ENCODE measurements around the gene ROR1. TPM values are rescaled to one million over a fixed set of nuclear protein-coding genes. Genes with fewer than 3 reads are reported as not detected.

The ROR1 gene
- total RNA-seq, 2 experiments from 2014 or later, result not detected

- H3K27me3 Mint-ChIP-seq, result peaks cover 2% of the 10 kb centered on the region
- intact Hi-C loops (cut with micrococcal nuclease), result no loop called here
- H3K36me3 Mint-ChIP-seq (ENCODE audit: low read depth), result no peaks in the 10 kb centered on the region
- CTCF ChIA-PET, result no interaction called here
- POLR2A ChIA-PET, result no interaction called here
- ATAC-seq, result no peak
- H3K4me3 Mint-ChIP-seq, result no peak overlapping the region
- TF ChIP-seq CTCF (IDR thresholded peaks at IDR 0.05), result no peak
- H3K27ac Mint-ChIP-seq, result no peak overlapping the region
- H3K9me3 Mint-ChIP-seq, result no peaks in the 10 kb centered on the region
- no peak for DNase-seq
- H3K4me1 Mint-ChIP-seq (ENCODE audit: low read depth), result no peaks in the 10 kb centered on the region
Measured at GRCh38 chr1:63833363-63834119, 59.7 kb downstream of the ROR1 start.

GRCh38 chr1:63835128-63835527 lies 61.3 kb downstream of the ROR1 start:
- no peaks in the 10 kb centered on the region for H3K4me1 Mint-ChIP-seq (ENCODE audit: low read depth)
- no peak overlapping the region for H3K27ac Mint-ChIP-seq
- H3K9me3 Mint-ChIP-seq, result no peaks in the 10 kb centered on the region
- intact Hi-C loops (cut with micrococcal nuclease), result no loop called here
- ChIA-PET CTCF (no interaction called here), POLR2A (interaction anchor here (0.6 kb wide), 1 partner anchor 11 kb away, joined by 3 read pairs; no protein-coding TSS in a partner anchor)
- no peak overlapping the region for H3K4me3 Mint-ChIP-seq
- TF ChIP-seq CTCF (IDR thresholded peaks at IDR 0.05), result no peak
- DNase-seq, result no peak
- H3K36me3 Mint-ChIP-seq (ENCODE audit: low read depth), result no peaks in the 10 kb centered on the region
- no peaks in the 10 kb centered on the region for H3K27me3 Mint-ChIP-seq
- no peak for ATAC-seq

- H3K27me3 Mint-ChIP-seq, result no peaks in the 10 kb centered on the region
- H3K27ac Mint-ChIP-seq, result no peak overlapping the region
- intact Hi-C loops (cut with micrococcal nuclease), result no loop called here
- ATAC-seq, result no peak
- H3K9me3 Mint-ChIP-seq, result no peaks in the 10 kb centered on the region
- no peak for DNase-seq
- H3K4me3 Mint-ChIP-seq, result no peak overlapping the region
- POLR2A ChIA-PET, result no interaction called here
- TF ChIP-seq CTCF (IDR thresholded peaks at IDR 0.05), result no peak
- H3K4me1 Mint-ChIP-seq (ENCODE audit: low read depth), result no peaks in the 10 kb centered on the region
- CTCF ChIA-PET, result interaction anchor here (1.2 kb wide), 1 partner anchor 145 kb away, joined by 3 read pairs; no protein-coding TSS in a partner anchor
- no peaks in the 10 kb centered on the region for H3K36me3 Mint-ChIP-seq (ENCODE audit: low read depth)
Measured at GRCh38 chr1:63836374-63836773, 62.6 kb downstream of the ROR1 start.

GRCh38 chr1:63836830-63837229 lies 63.0 kb downstream of the ROR1 start:
- Mint-ChIP-seq H3K27me3 (no peaks in the 10 kb centered on the region), H3K4me1 (ENCODE audit: low read depth) (no peaks in the 10 kb centered on the region), H3K27ac (no peak overlapping the region), H3K4me3 (no peak overlapping the region), H3K9me3 (no peaks in the 10 kb centered on the region), H3K36me3 (ENCODE audit: low read depth) (no peaks in the 10 kb centered on the region)
- ATAC-seq (no peak), DNase-seq (no peak)
- intact Hi-C loops (cut with micrococcal nuclease), result no loop called here
- CTCF ChIA-PET, result interaction anchor here (1.2 kb wide), 1 partner anchor 145 kb away, joined by 3 read pairs; no protein-coding TSS in a partner anchor
- no peak for TF ChIP-seq CTCF (IDR thresholded peaks at IDR 0.05)
- POLR2A ChIA-PET, result no interaction called here

GRCh38 chr1:63843010-63843409 lies 69.2 kb downstream of the ROR1 start:
- no peak for TF ChIP-seq CTCF (IDR thresholded peaks at IDR 0.05)
- ChIA-PET POLR2A (no interaction called here), CTCF (no interaction called here)
- intact Hi-C loops (cut with micrococcal nuclease), result no loop called here
- Mint-ChIP-seq H3K27me3 (no peaks in the 10 kb centered on the region), H3K4me3 (no peak overlapping the region), H3K4me1 (ENCODE audit: low read depth) (no peaks in the 10 kb centered on the region), H3K36me3 (ENCODE audit: low read depth) (no peaks in the 10 kb centered on the region), H3K27ac (no peak overlapping the region), H3K9me3 (no peaks in the 10 kb centered on the region)
- ATAC-seq (no peak), DNase-seq (no peak)

Data from activated CD8-positive, alpha-beta T cell treated with anti-CD3 and anti-CD28 coated beads for 36 hours (primary cell).